ENCODE data around the gene MYOM1.

The MYOM1 gene

DNA sequence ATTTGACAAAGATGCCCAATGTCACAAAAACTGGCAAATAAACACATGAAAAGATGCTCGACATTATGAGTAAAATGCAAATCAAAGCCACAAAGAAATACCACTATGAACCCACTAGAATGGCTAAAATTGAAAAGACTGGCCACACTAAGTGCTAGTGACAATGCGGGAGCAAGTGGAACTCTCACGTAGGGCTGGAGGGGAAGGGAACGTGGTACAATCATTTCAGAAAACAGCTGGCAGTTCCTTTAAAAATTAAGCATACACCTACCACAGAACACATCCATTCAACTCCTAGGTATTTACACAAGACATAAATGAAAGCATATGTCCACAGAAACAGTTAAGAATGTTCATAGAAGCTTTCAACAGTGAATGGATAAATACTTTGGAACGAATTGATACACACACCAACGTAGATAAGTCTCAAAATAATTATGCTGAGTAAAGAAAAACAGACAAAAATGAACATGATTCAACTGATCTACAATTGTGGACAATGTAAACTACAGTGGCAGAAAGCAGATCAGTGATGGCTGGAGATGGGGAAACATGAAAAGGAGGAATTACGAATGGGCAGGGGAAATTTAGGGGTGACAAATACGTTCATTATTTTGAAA is 71.7 kb downstream of the MYOM1 start:
- no peak for TF ChIP-seq POLR2AphosphoS5 (IDR thresholded peaks at IDR 0.05; ENCODE audit: low read depth, low read length)
- no peak for TF ChIP-seq TAF1 (IDR thresholded peaks at IDR 0.05; ENCODE audit: borderline replicate concordance, insufficient read depth, low read length)
- no peak for TF ChIP-seq FOXP2 (optimal IDR thresholded peaks at IDR 0.05; ENCODE audit: borderline replicate concordance, extremely low read depth, extremely low read length, insufficient read depth)
- TF ChIP-seq SIN3A (IDR thresholded peaks at IDR 0.05; ENCODE audit: borderline replicate concordance, insufficient read depth, low read length): no peak
- TF ChIP-seq, protein P1, sequence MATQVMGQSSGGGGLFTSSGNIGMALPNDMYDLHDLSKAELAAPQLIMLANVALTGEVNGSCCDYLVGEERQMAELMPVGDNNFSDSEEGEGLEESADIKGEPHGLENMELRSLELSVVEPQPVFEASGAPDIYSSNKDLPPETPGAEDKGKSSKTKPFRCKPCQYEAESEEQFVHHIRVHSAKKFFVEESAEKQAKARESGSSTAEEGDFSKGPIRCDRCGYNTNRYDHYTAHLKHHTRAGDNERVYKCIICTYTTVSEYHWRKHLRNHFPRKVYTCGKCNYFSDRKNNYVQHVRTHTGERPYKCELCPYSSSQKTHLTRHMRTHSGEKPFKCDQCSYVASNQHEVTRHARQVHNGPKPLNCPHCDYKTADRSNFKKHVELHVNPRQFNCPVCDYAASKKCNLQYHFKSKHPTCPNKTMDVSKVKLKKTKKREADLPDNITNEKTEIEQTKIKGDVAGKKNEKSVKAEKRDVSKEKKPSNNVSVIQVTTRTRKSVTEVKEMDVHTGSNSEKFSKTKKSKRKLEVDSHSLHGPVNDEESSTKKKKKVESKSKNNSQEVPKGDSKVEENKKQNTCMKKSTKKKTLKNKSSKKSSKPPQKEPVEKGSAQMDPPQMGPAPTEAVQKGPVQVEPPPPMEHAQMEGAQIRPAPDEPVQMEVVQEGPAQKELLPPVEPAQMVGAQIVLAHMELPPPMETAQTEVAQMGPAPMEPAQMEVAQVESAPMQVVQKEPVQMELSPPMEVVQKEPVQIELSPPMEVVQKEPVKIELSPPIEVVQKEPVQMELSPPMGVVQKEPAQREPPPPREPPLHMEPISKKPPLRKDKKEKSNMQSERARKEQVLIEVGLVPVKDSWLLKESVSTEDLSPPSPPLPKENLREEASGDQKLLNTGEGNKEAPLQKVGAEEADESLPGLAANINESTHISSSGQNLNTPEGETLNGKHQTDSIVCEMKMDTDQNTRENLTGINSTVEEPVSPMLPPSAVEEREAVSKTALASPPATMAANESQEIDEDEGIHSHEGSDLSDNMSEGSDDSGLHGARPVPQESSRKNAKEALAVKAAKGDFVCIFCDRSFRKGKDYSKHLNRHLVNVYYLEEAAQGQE (IDR thresholded peaks at IDR 0.05; ENCODE audit: insufficient read depth in 1 of 2, low read depth in 2 of 2, low read length in 2 of 2): no peak

DNA sequence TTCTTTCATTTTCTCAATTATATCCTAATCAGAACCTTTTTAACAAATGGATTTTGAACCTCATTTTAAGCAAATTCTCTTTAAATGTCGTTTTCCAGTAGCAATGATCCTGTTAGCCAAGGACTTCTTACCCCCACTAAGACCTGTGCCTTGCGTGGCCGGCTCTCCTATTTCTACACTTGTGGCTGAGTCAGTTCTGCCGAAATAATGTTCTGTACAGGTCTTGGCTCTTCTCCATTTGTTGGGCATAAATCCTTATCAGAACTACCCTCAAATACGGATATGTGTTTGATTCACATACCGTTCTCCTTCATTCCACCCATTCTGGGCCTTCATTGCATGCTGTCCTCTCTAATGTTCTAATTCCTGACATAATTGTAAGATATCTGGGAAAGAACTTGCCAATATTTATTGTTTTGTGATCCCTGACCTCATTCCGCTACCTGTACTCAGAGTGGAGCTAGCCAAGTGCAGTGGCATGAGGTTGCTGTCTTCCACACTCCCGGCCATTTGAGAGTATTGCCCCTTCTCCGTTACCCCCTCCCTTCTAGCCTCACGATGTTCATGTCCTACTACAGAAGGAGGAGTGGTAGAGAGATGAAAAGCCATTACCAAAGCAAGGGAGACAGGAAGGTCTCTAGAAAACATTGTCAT is 78.7 kb downstream of the MYOM1 start:
- TF ChIP-seq SIN3A (IDR thresholded peaks at IDR 0.05; ENCODE audit: borderline replicate concordance, insufficient read depth, low read length) (no peak), POLR2AphosphoS5 (IDR thresholded peaks at IDR 0.05; ENCODE audit: low read depth, low read length) (no peak), FOXP2 (optimal IDR thresholded peaks at IDR 0.05; ENCODE audit: borderline replicate concordance, extremely low read depth, extremely low read length, insufficient read depth) (no peak), TAF1 (IDR thresholded peaks at IDR 0.05; ENCODE audit: borderline replicate concordance, insufficient read depth, low read length) (no peak)
- TF ChIP-seq, protein P1 (IDR thresholded peaks at IDR 0.05; ENCODE audit: insufficient read depth in 1 of 2, low read depth in 2 of 2, low read length in 2 of 2): no peak

DNA sequence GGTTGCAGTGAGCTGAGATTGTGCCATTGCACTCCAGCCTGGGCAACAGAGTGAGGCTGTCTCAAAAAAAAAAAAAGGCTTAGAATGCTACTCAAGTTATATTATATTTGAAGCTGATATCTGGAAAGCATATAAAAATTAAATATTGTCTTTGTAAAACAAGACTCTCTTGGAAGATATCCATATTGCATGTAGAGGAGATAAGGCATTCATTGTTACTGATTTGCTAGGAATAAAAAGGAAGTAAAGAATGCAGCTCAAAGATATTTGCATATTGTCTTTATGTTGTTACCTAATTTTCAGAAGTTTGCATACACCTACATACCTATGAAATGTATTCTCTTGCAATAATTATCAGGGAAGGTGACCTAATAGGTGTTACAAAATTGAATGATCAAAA is 79.4 kb downstream of the MYOM1 start:
- TF ChIP-seq POLR2AphosphoS5 (IDR thresholded peaks at IDR 0.05; ENCODE audit: low read depth, low read length): no peak
- TF ChIP-seq SIN3A (IDR thresholded peaks at IDR 0.05; ENCODE audit: borderline replicate concordance, insufficient read depth, low read length): no peak
- TF ChIP-seq TAF1 (IDR thresholded peaks at IDR 0.05; ENCODE audit: borderline replicate concordance, insufficient read depth, low read length): no peak
- TF ChIP-seq, protein P1 (IDR thresholded peaks at IDR 0.05; ENCODE audit: insufficient read depth in 1 of 2, low read depth in 2 of 2, low read length in 2 of 2): no peak
- TF ChIP-seq FOXP2 (optimal IDR thresholded peaks at IDR 0.05; ENCODE audit: borderline replicate concordance, extremely low read depth, extremely low read length, insufficient read depth): no peak

DNA sequence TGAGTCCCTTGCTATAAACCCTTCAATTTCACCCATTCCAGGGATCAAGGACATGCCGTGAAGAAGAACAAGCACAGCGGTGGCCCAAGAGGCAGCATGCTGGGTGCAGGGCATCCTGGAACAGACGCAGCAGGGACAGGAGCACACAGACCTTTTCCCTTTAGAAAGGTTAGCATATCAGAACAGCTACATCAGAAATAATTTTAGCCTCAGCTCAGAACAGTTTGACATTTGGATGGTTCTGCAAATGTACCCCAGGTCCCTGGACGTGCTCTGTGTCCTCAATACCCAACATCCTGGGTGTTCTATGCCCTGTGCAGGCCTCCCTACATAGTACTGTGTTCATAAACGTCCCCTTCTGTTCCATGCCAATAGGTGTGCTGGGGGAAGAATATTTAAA is 80.4 kb downstream of the MYOM1 start:
- TF ChIP-seq FOXP2 (optimal IDR thresholded peaks at IDR 0.05; ENCODE audit: borderline replicate concordance, extremely low read depth, extremely low read length, insufficient read depth) (no peak), POLR2AphosphoS5 (IDR thresholded peaks at IDR 0.05; ENCODE audit: low read depth, low read length) (no peak), SIN3A (IDR thresholded peaks at IDR 0.05; ENCODE audit: borderline replicate concordance, insufficient read depth, low read length) (no peak), TAF1 (IDR thresholded peaks at IDR 0.05; ENCODE audit: borderline replicate concordance, insufficient read depth, low read length) (no peak)
- TF ChIP-seq, protein P1 (IDR thresholded peaks at IDR 0.05; ENCODE audit: insufficient read depth in 1 of 2, low read depth in 2 of 2, low read length in 2 of 2): no peak
